Stimulated activated naive B cell treated with anti-CD40 and anti-IgM and Interleukin-4, amounts not matched to agents 10 μg/mL and 1 μg/mL and 100 μg/mL, for 72 hours (primary cell): ENCODE data around the gene LCP1.

Source experiments
- ATAC-seq, 2 donors: fragments of 150-1000 bp; cut with Tn5 transposase; replicated peaks; 2 replicates each; pipeline ENCODE4 v1.10.0; 2021; ENCODE audit warnings: moderate library complexity in 1 of 2
- DNase-seq: peaks from one replicate; pipeline ENCODE4 v3.0.0; 2021
- H3K27ac Mint-ChIP-seq: one replicate; pipeline ENCODE4 v1.8.0; 2022; ENCODE audit warnings: mild to moderate bottlenecking, mixed read lengths
- H3K27me3 Mint-ChIP-seq, 2 donors: one replicate each; pipeline ENCODE4 v1.8.0; 2022; ENCODE audit warnings: mixed read lengths in 2 of 2
- H3K36me3 Mint-ChIP-seq, 2 donors: one replicate each; pipeline ENCODE4 v1.8.0; 2022; ENCODE audit warnings: mixed read lengths in 2 of 2, mild to moderate bottlenecking in 1 of 2
- H3K4me1 Mint-ChIP-seq, 2 donors: one replicate each; pipeline ENCODE4 v1.8.0; 2022; ENCODE audit warnings: mixed read lengths in 2 of 2, mild to moderate bottlenecking in 1 of 2
- H3K4me3 Mint-ChIP-seq, 2 donors: one replicate each; pipeline ENCODE4 v1.8.0; 2022; ENCODE audit warnings: mild to moderate bottlenecking in 2 of 2, mixed read lengths in 2 of 2, moderate library complexity in 1 of 2
- H3K9me3 Mint-ChIP-seq, 2 donors: one replicate each; pipeline ENCODE4 v1.8.0; 2022; ENCODE audit warnings: mixed read lengths in 2 of 2, mild to moderate bottlenecking in 1 of 2

Gene LCP1

DNA sequence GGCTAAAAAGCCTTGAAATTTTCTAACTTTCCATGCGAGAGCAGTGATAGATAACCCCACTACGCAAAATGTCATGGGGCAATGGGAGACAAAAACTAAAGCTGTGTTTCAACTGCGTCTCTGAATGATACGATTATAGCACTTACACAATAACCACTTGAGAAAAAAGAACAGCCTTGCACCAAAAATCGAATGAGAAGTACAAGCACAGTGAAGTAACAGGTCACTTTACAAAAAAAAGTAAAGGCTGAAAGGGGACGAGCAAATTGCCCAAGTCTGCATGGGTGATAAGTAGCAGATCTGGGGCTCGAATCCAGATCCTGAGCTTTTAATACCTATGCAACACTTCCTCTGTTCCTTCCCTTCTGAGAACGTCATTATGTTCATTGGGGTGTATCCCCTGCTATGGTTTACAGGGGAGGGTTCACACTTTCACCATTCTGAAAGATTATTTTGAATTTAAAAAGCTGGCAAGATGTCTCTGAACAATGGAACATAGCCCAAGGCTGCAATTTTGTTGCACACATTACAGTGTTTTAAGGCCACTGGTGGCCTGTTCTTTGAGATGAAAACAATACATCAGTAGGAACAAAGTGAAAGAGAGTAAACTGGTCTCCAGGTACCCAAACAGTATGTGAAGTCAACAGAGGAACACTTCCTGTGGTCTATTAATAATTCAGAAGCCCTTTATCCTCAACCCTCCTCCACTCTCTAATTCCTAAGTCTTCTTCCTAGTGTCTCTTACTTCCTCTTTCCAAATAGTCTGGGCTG lies 80.3 kb downstream of the LCP1 start:
- no peak overlapping the region for H3K27ac Mint-ChIP-seq
- peaks cover 0 to 3% of the 10 kb centered on the region in 2 donors for H3K9me3 Mint-ChIP-seq
- ATAC-seq (peak; percentile 31 to 34), DNase-seq (no peak)
- H3K36me3 Mint-ChIP-seq, result no peaks in the 10 kb centered on the region
- H3K27me3 Mint-ChIP-seq, result peaks cover 0 to 2% of the 10 kb centered on the region in 2 donors
- H3K4me3 Mint-ChIP-seq, result no peak overlapping the region
- peaks cover 6 to 24% of the 10 kb centered on the region in 2 donors for H3K4me1 Mint-ChIP-seq

DNA sequence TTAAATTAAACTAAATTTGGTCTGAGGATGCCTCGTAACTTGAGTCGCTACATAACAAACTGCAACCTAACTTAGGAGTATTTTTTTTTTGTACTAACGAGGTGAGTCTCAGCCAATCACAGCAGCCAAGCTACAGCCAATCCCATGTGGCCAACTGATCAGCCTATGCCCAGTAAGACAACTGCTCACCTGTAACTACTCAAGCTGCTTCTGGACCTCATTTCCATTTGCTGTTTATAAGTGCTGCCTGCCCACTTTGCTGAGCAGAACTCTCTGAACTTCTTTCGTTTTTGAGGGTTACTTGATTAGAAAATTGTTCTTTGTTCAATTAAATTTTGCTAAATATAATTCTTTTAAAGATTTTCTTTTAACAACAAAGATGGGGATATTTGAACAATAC lies 81.0 kb downstream of the LCP1 start:
- Mint-ChIP-seq H3K4me1 (peaks cover 6 to 24% of the 10 kb centered on the region in 2 donors), H3K27ac (no peak overlapping the region), H3K36me3 (no peaks in the 10 kb centered on the region), H3K27me3 (peaks cover 3 to 9% of the 10 kb centered on the region in 2 donors), H3K9me3 (peaks cover 0 to 3% of the 10 kb centered on the region in 2 donors), H3K4me3 (no peak overlapping the region)
- no peak for ATAC-seq
- DNase-seq, result no peak

DNA sequence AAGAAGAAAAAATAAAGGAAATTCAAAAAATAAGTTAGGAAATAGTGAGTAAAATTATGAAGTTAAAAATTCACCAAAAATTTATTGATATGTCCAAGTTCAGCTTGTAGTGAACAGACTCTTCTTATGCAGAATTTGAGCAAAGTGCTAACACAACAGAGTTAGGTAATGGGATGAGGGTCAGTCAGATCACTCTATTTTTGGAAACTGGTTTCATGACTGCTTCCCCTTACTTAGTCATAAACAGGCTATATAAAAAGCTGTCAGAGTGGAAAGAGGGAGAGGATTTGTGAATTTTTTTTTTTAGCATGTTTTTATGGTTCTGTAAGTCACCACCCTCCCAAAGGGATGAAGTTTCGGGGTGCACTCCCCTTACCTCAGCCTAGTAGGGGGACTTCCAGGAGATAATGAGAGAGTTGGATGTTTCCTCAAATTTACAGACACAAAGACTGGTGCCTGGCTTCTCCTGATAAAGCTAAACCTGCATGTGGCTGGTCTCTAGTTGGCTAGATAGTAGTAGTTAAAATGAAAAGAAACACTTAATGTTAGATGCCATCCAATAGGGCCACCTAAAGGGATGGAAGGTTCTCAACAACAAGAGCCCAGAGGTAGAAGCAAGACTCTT lies 81.7 kb downstream of the LCP1 start:
- no peak overlapping the region for H3K27ac Mint-ChIP-seq
- H3K9me3 Mint-ChIP-seq, result peaks cover 0 to 3% of the 10 kb centered on the region in 2 donors
- H3K4me3 Mint-ChIP-seq, result peak overlapping the region in 1 of 2 donors; percentile 4
- peaks cover 4 to 10% of the 10 kb centered on the region in 2 donors for H3K27me3 Mint-ChIP-seq
- no peak for DNase-seq
- no peaks in the 10 kb centered on the region for H3K36me3 Mint-ChIP-seq
- peaks cover 6 to 24% of the 10 kb centered on the region in 2 donors for H3K4me1 Mint-ChIP-seq
- ATAC-seq, result peak; percentile 69 to 85

DNA sequence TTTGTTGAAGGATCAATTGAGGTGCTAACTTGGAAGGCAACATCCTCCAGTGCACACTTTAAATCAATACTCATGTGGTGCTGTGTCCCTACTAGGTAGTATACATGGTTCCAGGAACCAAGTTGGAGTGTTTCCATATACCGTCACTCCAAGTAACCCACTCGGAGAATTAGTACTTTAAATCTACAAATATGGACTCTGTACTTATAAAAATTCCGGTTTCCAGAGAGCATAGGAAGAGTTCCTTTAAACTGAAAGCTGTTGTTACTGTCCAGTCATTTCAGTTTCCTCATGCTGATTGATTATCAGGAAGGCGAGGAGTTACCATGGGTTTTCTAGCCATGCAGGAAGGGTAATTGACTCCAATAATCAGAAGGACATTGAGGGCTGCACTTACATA lies 84.3 kb downstream of the LCP1 start:
- H3K4me1 Mint-ChIP-seq, result peaks cover 6 to 24% of the 10 kb centered on the region in 2 donors
- DNase-seq, result no peak
- H3K27me3 Mint-ChIP-seq, result peaks cover 9 to 10% of the 10 kb centered on the region in 2 donors
- no peaks in the 10 kb centered on the region for H3K9me3 Mint-ChIP-seq
- H3K4me3 Mint-ChIP-seq, result no peak overlapping the region
- no peak overlapping the region for H3K27ac Mint-ChIP-seq
- ATAC-seq, result no peak
- no peaks in the 10 kb centered on the region for H3K36me3 Mint-ChIP-seq

DNA sequence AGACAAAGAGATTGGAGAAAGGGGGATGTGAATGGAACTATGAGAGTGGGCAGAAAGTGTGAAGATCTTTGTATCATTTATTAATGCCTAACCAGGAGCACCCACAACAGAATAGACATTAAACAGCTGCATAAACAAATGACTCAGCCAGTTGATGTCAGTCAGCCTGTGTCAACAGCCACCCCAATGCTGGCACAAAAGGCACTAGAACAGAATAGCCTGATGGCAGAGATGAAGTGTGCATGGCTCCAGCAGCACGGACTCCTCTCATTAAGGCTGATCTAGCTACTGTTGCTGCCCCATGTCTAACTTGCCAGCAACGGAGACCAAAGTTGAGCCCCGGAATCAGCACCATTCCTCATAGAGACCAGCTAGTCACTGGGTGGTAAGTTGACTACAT lies 85.0 kb downstream of the LCP1 start:
- DNase-seq, result no peak
- H3K4me3 Mint-ChIP-seq, result no peak overlapping the region
- H3K4me1 Mint-ChIP-seq, result peaks cover 6 to 21% of the 10 kb centered on the region in 2 donors
- no peak for ATAC-seq
- no peaks in the 10 kb centered on the region for H3K9me3 Mint-ChIP-seq
- no peaks in the 10 kb centered on the region for H3K36me3 Mint-ChIP-seq
- H3K27ac Mint-ChIP-seq, result no peak overlapping the region
- H3K27me3 Mint-ChIP-seq, result peaks cover 9 to 10% of the 10 kb centered on the region in 2 donors

DNA sequence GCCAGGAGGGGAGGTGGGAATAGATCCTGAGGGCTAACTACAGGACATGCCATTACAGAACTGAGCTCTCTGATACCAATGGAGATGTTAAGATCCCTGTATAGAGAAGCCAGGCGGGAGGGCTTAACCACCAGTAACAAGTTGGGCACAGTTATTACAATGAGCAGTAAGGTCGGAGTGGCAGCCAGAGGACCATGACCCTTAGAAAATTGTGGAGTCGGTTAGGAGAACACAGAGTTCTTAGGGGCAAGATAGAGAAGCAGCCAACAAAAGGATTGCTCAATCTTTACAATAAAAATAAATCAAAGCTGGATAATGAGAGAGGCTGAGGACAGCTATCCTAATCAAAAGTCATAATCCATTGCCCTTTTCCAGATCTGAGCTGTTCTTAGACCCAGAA lies 87.5 kb downstream of the LCP1 start:
- Mint-ChIP-seq H3K4me3 (no peak overlapping the region), H3K9me3 (no peaks in the 10 kb centered on the region), H3K36me3 (no peaks in the 10 kb centered on the region), H3K27me3 (peaks cover 9 to 10% of the 10 kb centered on the region in 2 donors), H3K27ac (no peak overlapping the region), H3K4me1 (no peaks in the 10 kb centered on the region)
- DNase-seq, result no peak
- ATAC-seq, result no peak

DNA sequence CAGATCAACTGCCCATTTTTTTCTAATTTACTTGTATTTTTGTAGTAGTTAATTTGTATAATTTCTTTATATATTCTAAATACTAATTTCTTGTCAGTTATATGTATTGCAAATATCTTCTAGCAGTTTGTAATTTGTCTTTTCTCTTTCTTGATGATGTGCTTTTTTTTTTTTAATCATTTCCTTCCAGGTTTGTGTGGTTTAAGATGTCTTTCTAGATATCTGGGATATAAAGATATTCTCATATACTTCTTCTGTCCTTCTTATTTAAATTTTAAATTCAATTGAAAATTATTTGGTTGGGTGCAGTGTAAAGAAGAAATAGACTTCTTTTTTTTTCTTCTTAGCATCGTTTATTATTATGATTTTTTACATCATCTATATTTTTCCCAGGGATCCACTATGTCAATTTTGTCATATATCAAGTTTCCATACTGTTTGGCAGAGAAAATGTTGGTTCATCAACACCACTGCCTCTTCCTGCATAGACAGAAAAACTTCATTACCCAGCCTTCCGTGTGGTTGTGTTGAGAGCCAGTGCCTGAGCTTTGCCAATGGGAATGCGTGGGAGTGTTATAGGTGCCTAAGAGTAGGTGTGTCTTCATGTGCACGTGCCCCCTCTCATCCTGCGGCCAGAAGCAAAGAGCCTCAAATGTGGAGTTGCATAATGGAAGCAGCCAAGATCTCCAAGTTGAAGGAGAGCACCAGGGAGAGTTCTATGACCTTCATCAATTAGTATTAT lies 93.0 kb downstream of the LCP1 start:
- H3K4me3 Mint-ChIP-seq, result no peak overlapping the region
- H3K27ac Mint-ChIP-seq, result no peak overlapping the region
- H3K9me3 Mint-ChIP-seq, result no peaks in the 10 kb centered on the region
- H3K4me1 Mint-ChIP-seq, result no peaks in the 10 kb centered on the region
- ATAC-seq (no peak), DNase-seq (no peak)
- no peaks in the 10 kb centered on the region for H3K27me3 Mint-ChIP-seq
- H3K36me3 Mint-ChIP-seq, result no peaks in the 10 kb centered on the region

DNA sequence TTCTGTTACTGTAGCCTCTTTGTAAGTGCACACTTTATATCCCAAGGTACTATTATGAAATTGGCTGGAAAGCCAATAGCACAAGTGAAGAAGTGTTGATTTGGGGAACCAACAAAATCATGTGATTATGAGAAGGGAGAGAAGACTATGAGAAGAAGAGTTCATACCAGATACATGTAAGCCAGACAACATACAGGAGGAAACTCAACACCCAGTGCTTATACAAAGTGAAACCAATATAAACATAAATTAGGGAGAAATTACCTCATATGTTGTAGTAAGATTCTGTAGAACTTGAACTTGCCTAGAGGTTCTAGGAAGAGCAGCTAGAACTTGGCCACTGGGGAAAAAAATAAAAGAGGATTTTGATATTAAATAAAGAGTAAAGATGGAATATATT lies 94.5 kb downstream of the LCP1 start:
- ATAC-seq, result no peak

DNA sequence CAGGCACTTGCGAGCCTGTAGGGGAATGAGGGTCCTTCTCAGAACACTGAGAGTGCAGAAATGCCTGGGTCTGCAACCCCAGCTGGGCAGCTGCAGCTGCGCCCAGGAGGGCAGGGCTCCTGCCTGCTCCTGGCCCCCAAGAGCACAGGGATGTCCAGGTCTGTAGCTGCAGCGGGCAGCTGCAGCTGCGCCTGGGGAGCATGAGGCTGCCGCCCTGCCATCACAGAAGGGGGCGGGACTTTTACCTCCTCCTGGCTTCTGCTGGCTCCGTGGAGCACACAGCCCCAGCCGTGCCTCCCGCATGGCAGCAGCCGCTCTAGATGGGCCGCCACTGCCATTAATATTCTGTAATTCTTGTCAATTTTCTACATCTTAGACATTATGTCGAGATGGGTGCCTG lies 95.0 kb downstream of the LCP1 start:
- Mint-ChIP-seq H3K27me3 (no peaks in the 10 kb centered on the region), H3K36me3 (no peaks in the 10 kb centered on the region), H3K4me3 (no peak overlapping the region), H3K4me1 (no peaks in the 10 kb centered on the region), H3K27ac (no peak overlapping the region), H3K9me3 (no peaks in the 10 kb centered on the region)
- no peak for DNase-seq
- no peak for ATAC-seq

More for the DNA sequence above, 94.5 kb downstream of the LCP1 start:
- Mint-ChIP-seq H3K4me1 (no peaks in the 10 kb centered on the region), H3K27ac (no peak overlapping the region), H3K36me3 (no peaks in the 10 kb centered on the region), H3K27me3 (no peaks in the 10 kb centered on the region), H3K9me3 (no peaks in the 10 kb centered on the region), H3K4me3 (no peak overlapping the region)
- no peak for DNase-seq

DNA sequence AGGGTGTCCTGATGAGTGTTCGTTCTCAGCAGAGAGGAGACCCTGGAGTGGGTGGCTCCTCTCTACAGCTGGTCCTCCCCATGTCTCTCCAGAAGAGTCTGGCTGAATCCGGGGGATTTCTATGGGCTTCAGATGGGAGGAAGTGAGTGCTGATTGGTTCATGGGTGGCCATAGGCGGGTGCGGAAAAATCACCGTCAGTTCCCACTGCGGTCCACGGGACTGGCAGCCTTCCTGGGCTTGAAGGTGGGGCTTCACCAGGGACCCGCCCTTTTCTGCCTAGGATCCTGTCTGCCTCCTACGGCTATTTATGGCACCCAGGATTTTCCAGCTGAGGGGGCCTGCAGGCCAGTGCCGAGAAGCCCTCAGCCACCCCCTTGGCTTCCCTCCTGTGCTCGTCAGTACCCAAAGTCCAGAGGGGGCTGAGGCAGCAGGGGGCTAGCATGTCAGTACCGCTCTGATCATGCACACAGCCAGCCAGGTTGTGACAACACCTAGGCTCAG lies 95.5 kb downstream of the LCP1 start:
- Mint-ChIP-seq H3K4me1 (no peaks in the 10 kb centered on the region), H3K27me3 (no peaks in the 10 kb centered on the region), H3K36me3 (no peaks in the 10 kb centered on the region), H3K27ac (no peak overlapping the region), H3K4me3 (no peak overlapping the region), H3K9me3 (no peaks in the 10 kb centered on the region)
- no peak for ATAC-seq
- DNase-seq, result no peak

DNA sequence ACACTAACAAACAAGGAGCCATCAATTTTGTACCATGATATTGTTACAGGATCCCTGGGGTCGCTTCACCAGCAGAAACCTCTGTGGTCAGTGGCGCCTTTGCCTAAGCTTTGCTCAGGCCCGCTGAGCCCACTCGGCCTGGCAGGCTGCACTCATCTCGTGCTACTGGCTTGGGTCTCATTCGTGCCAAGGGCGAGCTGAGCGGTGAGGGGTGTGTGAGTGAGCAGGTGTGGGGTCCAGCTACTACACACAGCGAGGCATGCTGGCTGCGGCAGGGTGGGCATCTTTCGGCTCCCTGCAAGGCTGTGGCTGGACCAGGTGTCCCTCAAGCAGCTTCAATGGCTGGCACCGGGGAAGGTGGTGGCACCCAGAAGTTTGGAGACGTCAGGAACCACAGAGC lies 96.2 kb downstream of the LCP1 start:
- DNase-seq, result no peak
- no peaks in the 10 kb centered on the region for H3K27me3 Mint-ChIP-seq
- H3K27ac Mint-ChIP-seq, result no peak overlapping the region
- no peaks in the 10 kb centered on the region for H3K9me3 Mint-ChIP-seq
- ATAC-seq, result no peak
- H3K4me1 Mint-ChIP-seq, result no peaks in the 10 kb centered on the region
- H3K4me3 Mint-ChIP-seq, result no peak overlapping the region
- no peaks in the 10 kb centered on the region for H3K36me3 Mint-ChIP-seq

DNA sequence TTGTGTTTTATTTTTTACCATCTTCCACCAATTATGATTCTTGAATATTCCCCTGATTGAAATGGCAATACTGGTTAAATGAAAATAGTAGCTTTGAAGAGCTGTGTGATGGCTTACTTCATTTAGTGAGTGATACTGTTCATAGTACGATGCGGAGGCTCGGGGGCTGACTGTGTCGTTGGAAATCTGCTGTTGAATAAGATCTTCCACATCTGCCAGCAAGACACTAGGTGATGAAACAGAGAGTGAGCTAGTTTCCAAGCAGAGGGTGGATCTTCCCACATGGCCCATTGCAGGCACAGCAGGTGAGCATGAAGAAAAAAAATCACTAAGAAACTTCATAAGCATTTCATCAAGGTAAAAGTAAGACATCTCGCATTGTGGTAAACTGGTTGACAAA lies 99.7 kb downstream of the LCP1 start:
- Mint-ChIP-seq H3K4me3 (no peak overlapping the region), H3K36me3 (no peaks in the 10 kb centered on the region), H3K4me1 (no peaks in the 10 kb centered on the region), H3K27me3 (no peaks in the 10 kb centered on the region), H3K9me3 (no peaks in the 10 kb centered on the region), H3K27ac (no peak overlapping the region)
- no peak for ATAC-seq
- DNase-seq, result no peak

DNA sequence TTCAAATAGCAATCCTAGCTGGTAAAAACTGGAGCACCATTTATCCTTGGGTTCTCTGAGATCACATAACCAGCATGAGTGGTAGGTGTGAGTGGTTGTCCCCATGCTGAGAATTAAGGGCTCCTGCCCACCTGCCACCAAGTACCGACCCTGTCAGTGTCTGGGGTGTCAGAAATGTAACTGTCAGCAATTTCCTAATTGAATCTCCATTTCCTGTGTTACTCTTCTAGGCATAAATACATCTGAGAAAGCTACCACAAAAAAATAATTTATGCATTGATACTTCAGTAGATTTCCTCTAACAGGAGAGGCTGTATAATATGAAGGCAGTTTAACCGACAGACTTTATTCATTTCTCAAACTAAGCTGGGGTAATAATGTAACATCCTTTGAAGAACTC lies 102.2 kb downstream of the LCP1 start:
- H3K9me3 Mint-ChIP-seq, result peaks cover 0 to 1% of the 10 kb centered on the region in 2 donors
- ATAC-seq, result no peak
- no peak overlapping the region for H3K4me3 Mint-ChIP-seq
- H3K36me3 Mint-ChIP-seq, result peaks cover 0 to under 1% of the 10 kb centered on the region in 2 donors
- no peaks in the 10 kb centered on the region for H3K4me1 Mint-ChIP-seq
- H3K27ac Mint-ChIP-seq, result no peak overlapping the region
- peaks cover 0 to 4% of the 10 kb centered on the region in 2 donors for H3K27me3 Mint-ChIP-seq
- no peak for DNase-seq

DNA sequence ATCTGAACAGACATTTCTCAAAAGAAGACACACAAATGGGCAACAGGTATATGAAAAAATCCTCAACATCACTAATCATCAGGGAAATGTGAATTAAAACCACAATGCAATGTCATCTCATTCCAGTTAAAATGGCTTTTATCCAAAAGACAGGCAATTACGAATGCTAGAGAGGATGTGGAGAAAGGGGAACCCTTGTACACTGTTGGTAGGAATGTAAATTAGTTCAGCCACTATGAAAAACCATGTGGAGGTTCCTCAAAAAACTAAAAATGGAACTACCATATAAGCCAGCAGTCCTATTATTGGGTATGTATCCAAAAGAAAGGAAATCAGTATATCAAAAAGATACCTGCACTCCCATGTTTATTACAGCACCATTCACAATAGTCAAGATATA lies 104.7 kb downstream of the LCP1 start:
- Mint-ChIP-seq H3K9me3 (peaks cover 0 to 2% of the 10 kb centered on the region in 2 donors), H3K4me1 (no peaks in the 10 kb centered on the region), H3K27me3 (peaks cover 0 to 4% of the 10 kb centered on the region in 2 donors), H3K27ac (no peak overlapping the region), H3K36me3 (peaks cover 0 to 2% of the 10 kb centered on the region in 2 donors), H3K4me3 (no peak overlapping the region)
- no peak for DNase-seq
- ATAC-seq, result no peak
